A549 (cell line): Measurements from ENCODE around the gene BCL2L13. TPM values are rescaled to one million over a fixed set of nuclear protein-coding genes. Genes with fewer than 3 reads are reported as not detected.
A peak's percentile ranks its signal among the peaks of the same experiment; 100 is the strongest.

ENCODE experiments used
- ATAC-seq, 2 experiments: fragments of 200-7000 bp in 1 of 2; fragments of >200 bp in 1 of 2; cut with Nextera tagmentation in 1 of 2; cut with Tn5 transposase in 1 of 2; 3 replicates each; pipeline versions ENCODE4 v1.8.0 to v1.9.1; 2018 to 2020; ENCODE audit warnings: mild to moderate bottlenecking in 1 of 2, moderate library complexity in 1 of 2
- CTCF ChIA-PET: fragments of 300-600 bp; sonication (Branson Sonifier 250); formaldehyde crosslinking; extraction: SDS; loops from one replicate; lab custom pipeline; 2021; ENCODE audit warnings: antibody characterized with exemption, inconsistent platforms; lab: Yijun Ruan, JAX
- POLR2A ChIA-PET: fragments of 350-600 bp; formaldehyde crosslinking; extraction: SDS; loops from one replicate; lab custom pipeline; 2021; ENCODE audit warnings: antibody characterized with exemption, inconsistent platforms; lab: Yijun Ruan, JAX
- DNase-seq, 2 experiments: peaks; one replicate each; pipeline versions ENCODE4 v3.0.0 to v3.0.0-alpha.2; 2011 to 2016; ENCODE audit warnings: low read depth in 1 of 2, low spot score in 1 of 2
- FAIRE-seq: peaks from 2 replicates; lab custom pipeline; 2011; peaks lifted over from hg19 to GRCh38; lab: Jason Lieb, UNC
- H3K27ac ChIP-seq, 2 experiments: fragments of >200 bp; sonication (Bioruptor Twin); formaldehyde crosslinking; 3 replicates each; pipeline ENCODE4 v1.5.1; 2016 to 2017
- H3K4me1 ChIP-seq: fragments of >200 bp; sonication (Bioruptor Twin); formaldehyde crosslinking; 3 replicates; pipeline ENCODE4 v1.6.1; 2016
- H3K4me2 ChIP-seq: fragments of >200 bp; sonication (Bioruptor Twin); formaldehyde crosslinking; 3 replicates; pipeline ENCODE4 v1.6.1; 2016
- H3K4me3 ChIP-seq: fragments of >200 bp; sonication (Bioruptor Twin); formaldehyde crosslinking; 3 replicates; pipeline ENCODE4 v1.5.1; 2016
- H3K9me3 ChIP-seq: fragments of >200 bp; sonication (Bioruptor Twin); formaldehyde crosslinking; 3 replicates; pipeline ENCODE4 v1.6.1; 2016
- CBX8 ChIP-seq: fragments of 200-600 bp; sonication (generic); IDR thresholded peaks from 2 replicates; pipeline ENCODE4 v1.6.1; 2016
- CHD2 ChIP-seq: fragments of 150-350 bp; IDR thresholded peaks from 2 replicates; pipeline ENCODE4 v1.6.1; 2014; ENCODE audit warnings: low read length; ENCODE audit not compliant: partially characterized antibody
- CHD4 ChIP-seq: fragments of 200-600 bp; sonication (generic); IDR thresholded peaks from 2 replicates; pipeline ENCODE4 v1.6.1; 2016; ENCODE audit warnings: antibody characterized with exemption, mild to moderate bottlenecking, borderline replicate concordance
- EHF ChIP-seq: fragments of 250-450 bp; sonication (Bioruptor Pico); IDR thresholded peaks from 2 replicates; pipeline ENCODE4 v1.5.0; 2020; ENCODE audit warnings: mild to moderate bottlenecking
- EHMT2 ChIP-seq: fragments of 200-600 bp; sonication (generic); IDR thresholded peaks from 2 replicates; pipeline ENCODE4 v1.6.1; 2016; ENCODE audit warnings: antibody characterized with exemption, low read depth, mild to moderate bottlenecking, moderate library complexity
- EP300 ChIP-seq, 2 experiments: fragments of >200 bp; sonication (Bioruptor Twin); formaldehyde crosslinking; IDR thresholded peaks; 2 replicates in 1 of 2; 3 replicates in 1 of 2; pipeline ENCODE4 v1.6.1; 2016 to 2017
- FOSB ChIP-seq: fragments of 250-450 bp; sonication (Bioruptor Pico); IDR thresholded peaks from 2 replicates; pipeline ENCODE4 v1.5.0; 2020; ENCODE audit warnings: mild to moderate bottlenecking, moderate library complexity
- FOSL2 ChIP-seq, 2 experiments: fragments of 450-650 bp in 1 of 2; fragments of >200 bp in 1 of 2; sonication (Bioruptor Twin) in 1 of 2; formaldehyde crosslinking; IDR thresholded peaks; 2 replicates each; pipeline versions ENCODE4 v1.5.0 to v1.6.1; 2016 to 2020; ENCODE audit warnings: mild to moderate bottlenecking in 1 of 2, moderate library complexity in 1 of 2
- FOXS1 ChIP-seq: fragments of 250-450 bp; sonication (Bioruptor Pico); IDR thresholded peaks from 2 replicates; pipeline ENCODE4 v1.5.0; 2020; ENCODE audit warnings: mild to moderate bottlenecking, moderate library complexity
- GATA3 ChIP-seq: IDR thresholded peaks from 2 replicates; pipeline ENCODE4 v1.6.1; 2012; ENCODE audit warnings: borderline replicate concordance
- HDAC2 ChIP-seq: fragments of 200-600 bp; sonication (generic); IDR thresholded peaks from 2 replicates; pipeline ENCODE4 v1.6.1; 2016
- HEYL ChIP-seq: fragments of 250-450 bp; sonication (Bioruptor Pico); IDR thresholded peaks from 2 replicates; pipeline ENCODE4 v1.8.0; 2021; ENCODE audit warnings: mild to moderate bottlenecking, moderate library complexity
- HOXB13 ChIP-seq: fragments of 250-450 bp; sonication (Bioruptor Pico); IDR thresholded peaks from 2 replicates; pipeline ENCODE4 v1.5.0; 2020; ENCODE audit warnings: low read depth, mild to moderate bottlenecking, moderate library complexity
- HOXB5 ChIP-seq: fragments of 250-450 bp; sonication (Bioruptor Pico); IDR thresholded peaks from 2 replicates; pipeline ENCODE4 v1.5.0; 2020; ENCODE audit warnings: mild to moderate bottlenecking, moderate library complexity
- JUNB ChIP-seq: fragments of >200 bp; sonication (Bioruptor Twin); formaldehyde crosslinking; IDR thresholded peaks from 2 replicates; pipeline ENCODE4 v1.6.1; 2016
- MAZ ChIP-seq: fragments of 150-350 bp; IDR thresholded peaks from 2 replicates; pipeline ENCODE4 v1.6.1; 2014; ENCODE audit warnings: antibody characterized with exemption, low read depth, low read length, borderline replicate concordance
- MYC ChIP-seq: IDR thresholded peaks from 2 replicates; pipeline ENCODE4 v1.6.1; 2012; ENCODE audit warnings: mild to moderate bottlenecking, inconsistent platforms, low read length, improper control_type of control experiment, borderline replicate concordance
- NPAS2 ChIP-seq: fragments of 250-450 bp; sonication (Bioruptor Pico); IDR thresholded peaks from 2 replicates; pipeline ENCODE4 v1.8.0; 2022; ENCODE audit warnings: mild to moderate bottlenecking, moderate library complexity, borderline replicate concordance
- NR3C1 ChIP-seq: fragments of >200 bp; sonication (Bioruptor Twin); formaldehyde crosslinking; IDR thresholded peaks from 3 replicates; pipeline ENCODE4 v1.6.1; 2017
- PHF8 ChIP-seq: fragments of 200-600 bp; sonication (generic); IDR thresholded peaks from 2 replicates; pipeline ENCODE4 v1.6.1; 2016; ENCODE audit warnings: low read depth, mild to moderate bottlenecking, antibody characterized with exemption, moderate library complexity, borderline replicate concordance
- POLR2A ChIP-seq: IDR thresholded peaks from 2 replicates; pipeline ENCODE4 v1.6.1; 2012; ENCODE audit warnings: mild to moderate bottlenecking, low read length
- POLR2AphosphoS2 ChIP-seq: conservative IDR thresholded peaks from 2 replicates; pipeline ENCODE4 v1.6.1; 2012; ENCODE audit warnings: low read length, improper control_type of control experiment, inconsistent platforms
- RAD21 ChIP-seq, 2 experiments: fragments of >200 bp in 1 of 2; sonication (Bioruptor Twin) in 1 of 2; formaldehyde crosslinking in 1 of 2; IDR thresholded peaks in 1 of 2; conservative IDR thresholded peaks in 1 of 2; 2 replicates in 1 of 2; 3 replicates in 1 of 2; pipeline ENCODE4 v1.6.1; 2012 to 2018; ENCODE audit warnings: inconsistent platforms in 1 of 2
- RARB ChIP-seq: fragments of 250-450 bp; sonication (Bioruptor Pico); IDR thresholded peaks from 2 replicates; pipeline ENCODE4 v1.8.0; 2021; ENCODE audit warnings: mild to moderate bottlenecking, moderate library complexity
- TFCP2L1 ChIP-seq: fragments of 250-450 bp; sonication (Bioruptor Pico); IDR thresholded peaks from 2 replicates; pipeline ENCODE4 v1.5.0; 2021; ENCODE audit warnings: mild to moderate bottlenecking
- ZC3H11A ChIP-seq: fragments of 450-650 bp; IDR thresholded peaks from 2 replicates; pipeline ENCODE4 v1.6.1; 2014; ENCODE audit warnings: antibody characterized with exemption, mild to moderate bottlenecking
- ZFP36 ChIP-seq: fragments of 450-650 bp; IDR thresholded peaks from 2 replicates; pipeline ENCODE4 v1.6.1; 2014; ENCODE audit warnings: borderline replicate concordance; ENCODE audit not compliant: partially characterized antibody
- WGBS: methylation state at CpG from one replicate; pipeline ENCODE4 v1.1.6; 2017; ENCODE audit errors: missing lambda C conversion rate; 5-methylcytosine and 5-hydroxymethylcytosine counted together
- polyA plus RNA-seq, 4 experiments: library from polyadenylated mRNA; depleted of rRNA in 3 of 4; stranded (reverse); fragments of >200 nt; fragmentation: RNase III in 1 of 4; extraction: RNeasy Plus Mini Kit Qiagen cat#74134 plus additional on column Dnase treatment in 1 of 4; gene quantifications; 2 replicates in 3 of 4; 3 replicates in 1 of 4; pipeline ENCODE4 v1.2.3, GENCODE V29; 2011 to 2017
- TF ChIP-seq, protein P1 (sequence below): IDR thresholded peaks from 2 replicates; pipeline ENCODE4 v1.6.1; 2012
- TF ChIP-seq, protein P2 (sequence below): fragments of >200 bp; sonication (Bioruptor Twin); formaldehyde crosslinking; IDR thresholded peaks from 2 replicates; pipeline ENCODE4 v1.6.1; 2016
- TF ChIP-seq, protein P3 (sequence below): fragments of >200 bp; sonication (Bioruptor Twin); formaldehyde crosslinking; IDR thresholded peaks from 3 replicates; pipeline ENCODE4 v1.5.1; 2016
- TF ChIP-seq, protein P4 (sequence below): fragments of 150-350 bp; IDR thresholded peaks from 2 replicates; pipeline ENCODE4 v1.6.1; 2014; ENCODE audit warnings: low read depth, mild to moderate bottlenecking, low read length
- TF ChIP-seq, protein P5 (sequence below): IDR thresholded peaks from 2 replicates; pipeline ENCODE4 v1.6.1; 2012; ENCODE audit warnings: low read depth, borderline replicate concordance

Gene BCL2L13
- polyA plus RNA-seq, 2 of the 4 experiments (the other 2 are of a cell fraction) = 36.9 to 44.9 TPM

DNA sequence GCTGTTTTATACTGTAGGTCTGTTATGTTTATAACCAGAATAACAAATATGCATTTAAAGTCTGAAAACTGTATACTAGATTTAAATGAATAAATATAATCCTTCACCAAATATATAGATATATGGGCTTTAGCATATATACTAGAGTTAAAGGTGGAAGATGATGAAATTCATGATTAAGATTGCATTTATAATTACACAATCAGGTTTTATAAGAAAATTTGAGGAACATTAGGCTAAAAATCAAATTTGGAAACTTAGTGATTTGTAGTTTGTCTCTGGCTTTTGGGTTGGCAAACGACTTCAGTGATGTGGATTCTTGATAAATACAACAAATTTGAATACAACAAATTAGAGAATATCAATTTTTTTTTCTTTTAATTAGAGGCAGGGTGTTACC, 10.0 kb downstream of the BCL2L13 start:
- Histone ChIP-seq H3K4me1 (0 out of 3 replicates have a peak, but pooled peaks cover 2% of the 10 kb centered on the region), H3K9me3 (no peaks in the 10 kb centered on the region)
- no peak for FAIRE-seq
- POLR2A ChIA-PET = no interaction called here
- CTCF ChIA-PET = no interaction called here
- DNase-seq = no peak
- no peak for TF ChIP-seq NPAS2 (CRISPR knock-in tag)
- no peak for TF ChIP-seq POLR2AphosphoS2
- TF ChIP-seq POLR2A = no peak
- TF ChIP-seq EHMT2 = no peak
- no peak for TF ChIP-seq RARB (CRISPR knock-in tag)
- no peak for TF ChIP-seq FOSL2 (IDR thresholded peaks at IDR 0.05)
- TF ChIP-seq FOSL2 (CRISPR knock-in tag; IDR thresholded peaks at IDR 0.05) = no peak
- no peak for TF ChIP-seq CHD4
- TF ChIP-seq MYC = no peak
- TF ChIP-seq, protein P1, sequence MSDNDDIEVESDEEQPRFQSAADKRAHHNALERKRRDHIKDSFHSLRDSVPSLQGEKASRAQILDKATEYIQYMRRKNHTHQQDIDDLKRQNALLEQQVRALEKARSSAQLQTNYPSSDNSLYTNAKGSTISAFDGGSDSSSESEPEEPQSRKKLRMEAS = no peak
- TF ChIP-seq HOXB5 = no peak
- TF ChIP-seq EHF (CRISPR knock-in tag) = no peak
- TF ChIP-seq JUNB = no peak
- TF ChIP-seq CHD2 = no peak
- no peak for TF ChIP-seq ZC3H11A
- TF ChIP-seq HOXB13 (CRISPR knock-in tag) = no peak
- TF ChIP-seq, protein P2, sequence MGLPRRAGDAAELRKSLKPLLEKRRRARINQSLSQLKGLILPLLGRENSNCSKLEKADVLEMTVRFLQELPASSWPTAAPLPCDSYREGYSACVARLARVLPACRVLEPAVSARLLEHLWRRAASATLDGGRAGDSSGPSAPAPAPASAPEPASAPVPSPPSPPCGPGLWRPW = no peak
- no peak for TF ChIP-seq HEYL (CRISPR knock-in tag)
- no peak for TF ChIP-seq HDAC2
- TF ChIP-seq FOXS1 (CRISPR knock-in tag) = no peak
- TF ChIP-seq, all 56 proteins: peak for 0
- Histone ChIP-seq H3K4me3 (no peak overlapping the region), H3K27ac (peak overlapping the region in 1 of 2 experiments; percentile 34; a peak in 1 of 6 replicates), H3K4me2 (no peak overlapping the region)
- WGBS = 51% methylated on average over 1 of the region's 1 CpG
- ATAC-seq = no peak

DNA sequence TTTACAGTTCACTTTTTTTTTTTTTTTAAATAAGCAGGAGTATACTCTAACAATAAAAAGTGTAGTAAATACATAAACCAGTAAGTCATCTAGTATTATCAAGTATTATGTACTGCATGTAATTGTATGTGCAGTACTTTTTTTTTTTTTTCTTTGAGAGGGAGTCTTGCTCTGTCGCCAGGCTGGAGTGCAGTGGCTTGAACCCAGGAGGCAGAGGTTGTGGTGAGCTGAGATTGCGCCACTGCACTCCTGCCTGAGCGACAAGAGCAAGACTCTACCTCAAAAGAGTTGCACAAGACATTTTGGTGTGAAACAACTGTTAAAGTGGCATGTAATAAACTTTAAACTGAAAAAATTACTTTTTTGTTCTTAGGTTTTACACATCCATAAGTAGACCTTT, 16.7 kb downstream of the BCL2L13 start:
- Histone ChIP-seq H3K4me3 (no peak overlapping the region), H3K9me3 (no peaks in the 10 kb centered on the region), H3K4me1 (no peaks in the 10 kb centered on the region), H3K4me2 (no peak overlapping the region), H3K27ac (no peak overlapping the region)
- 87% methylated on average over 3 of the region's 3 CpGs for WGBS
- no peak for FAIRE-seq
- no peak for DNase-seq
- ATAC-seq = no peak
- TF ChIP-seq FOSB (CRISPR knock-in tag) = no peak
- no peak for TF ChIP-seq NPAS2 (CRISPR knock-in tag)
- TF ChIP-seq, protein P2 = no peak
- no peak for TF ChIP-seq CHD2
- no peak for TF ChIP-seq TFCP2L1 (CRISPR knock-in tag)
- TF ChIP-seq, protein P3, sequence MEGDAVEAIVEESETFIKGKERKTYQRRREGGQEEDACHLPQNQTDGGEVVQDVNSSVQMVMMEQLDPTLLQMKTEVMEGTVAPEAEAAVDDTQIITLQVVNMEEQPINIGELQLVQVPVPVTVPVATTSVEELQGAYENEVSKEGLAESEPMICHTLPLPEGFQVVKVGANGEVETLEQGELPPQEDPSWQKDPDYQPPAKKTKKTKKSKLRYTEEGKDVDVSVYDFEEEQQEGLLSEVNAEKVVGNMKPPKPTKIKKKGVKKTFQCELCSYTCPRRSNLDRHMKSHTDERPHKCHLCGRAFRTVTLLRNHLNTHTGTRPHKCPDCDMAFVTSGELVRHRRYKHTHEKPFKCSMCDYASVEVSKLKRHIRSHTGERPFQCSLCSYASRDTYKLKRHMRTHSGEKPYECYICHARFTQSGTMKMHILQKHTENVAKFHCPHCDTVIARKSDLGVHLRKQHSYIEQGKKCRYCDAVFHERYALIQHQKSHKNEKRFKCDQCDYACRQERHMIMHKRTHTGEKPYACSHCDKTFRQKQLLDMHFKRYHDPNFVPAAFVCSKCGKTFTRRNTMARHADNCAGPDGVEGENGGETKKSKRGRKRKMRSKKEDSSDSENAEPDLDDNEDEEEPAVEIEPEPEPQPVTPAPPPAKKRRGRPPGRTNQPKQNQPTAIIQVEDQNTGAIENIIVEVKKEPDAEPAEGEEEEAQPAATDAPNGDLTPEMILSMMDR = no peak
- TF ChIP-seq GATA3 = no peak
- TF ChIP-seq RAD21 (conservative IDR thresholded peaks at IDR 0.05 in 1 of 2, IDR thresholded peaks at IDR 0.05 in 1 of 2) = no peak
- no peak for TF ChIP-seq NR3C1
- no peak for TF ChIP-seq POLR2AphosphoS2
- TF ChIP-seq FOSL2 (IDR thresholded peaks at IDR 0.05) = no peak
- no peak for TF ChIP-seq FOSL2 (CRISPR knock-in tag; IDR thresholded peaks at IDR 0.05)
- no peak for TF ChIP-seq ZFP36
- TF ChIP-seq, protein P4, sequence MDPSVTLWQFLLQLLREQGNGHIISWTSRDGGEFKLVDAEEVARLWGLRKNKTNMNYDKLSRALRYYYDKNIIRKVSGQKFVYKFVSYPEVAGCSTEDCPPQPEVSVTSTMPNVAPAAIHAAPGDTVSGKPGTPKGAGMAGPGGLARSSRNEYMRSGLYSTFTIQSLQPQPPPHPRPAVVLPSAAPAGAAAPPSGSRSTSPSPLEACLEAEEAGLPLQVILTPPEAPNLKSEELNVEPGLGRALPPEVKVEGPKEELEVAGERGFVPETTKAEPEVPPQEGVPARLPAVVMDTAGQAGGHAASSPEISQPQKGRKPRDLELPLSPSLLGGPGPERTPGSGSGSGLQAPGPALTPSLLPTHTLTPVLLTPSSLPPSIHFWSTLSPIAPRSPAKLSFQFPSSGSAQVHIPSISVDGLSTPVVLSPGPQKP = no peak
- TF ChIP-seq EHMT2 = no peak
- no peak for TF ChIP-seq EP300 (IDR thresholded peaks at IDR 0.05)
- TF ChIP-seq MAZ = no peak
- TF ChIP-seq, protein P5, sequence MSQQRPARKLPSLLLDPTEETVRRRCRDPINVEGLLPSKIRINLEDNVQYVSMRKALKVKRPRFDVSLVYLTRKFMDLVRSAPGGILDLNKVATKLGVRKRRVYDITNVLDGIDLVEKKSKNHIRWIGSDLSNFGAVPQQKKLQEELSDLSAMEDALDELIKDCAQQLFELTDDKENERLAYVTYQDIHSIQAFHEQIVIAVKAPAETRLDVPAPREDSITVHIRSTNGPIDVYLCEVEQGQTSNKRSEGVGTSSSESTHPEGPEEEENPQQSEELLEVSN = no peak
- TF ChIP-seq PHF8 = no peak
- no peak for TF ChIP-seq CBX8
- no peak for TF ChIP-seq EHF (CRISPR knock-in tag)
- TF ChIP-seq, all 56 proteins: peak for 0
- POLR2A ChIA-PET = no interaction called here
- CTCF ChIA-PET = no interaction called here
